Measurements from ENCODE around the gene CKAP2.
"Not testable (repeated sequence)": the region's sequence is repeated elsewhere in the genome, so short reads cannot be mapped to it uniquely, and the experiment has no call there.

CKAP2 gene

GRCh38 chr13:52454820-52455676, at the start of gene CKAP2:
Gene CKAP2, plus strand, starts transcription at chr13:52455478. Its CDS starts 79 bp downstream, at chr13:52455557.
- peak within 1 kb of the TSS; percentile 69 for H3K4me3 ChIP-seq (ENCODE audit: low read depth, low read length)
- DNase-seq (ENCODE audit: low read depth) = peak; percentile 93
- TF ChIP-seq CTCF (IDR thresholded peaks at IDR 0.05; ENCODE audit: low read depth, low read length, missing control alignments) = no peak

- TF ChIP-seq CTCF (IDR thresholded peaks at IDR 0.05; ENCODE audit: low read depth, low read length, missing control alignments) = no peak
- DNase-seq (ENCODE audit: low read depth) = no peak
- H3K4me3 ChIP-seq (ENCODE audit: low read depth, low read length) = peak within 1 kb of the TSS; percentile 42
Measured at GRCh38 chr13:52405767-52406494, 49.3 kb upstream of the CKAP2 start, which contains the start of gene THSD1. Gene THSD1, minus strand, starts transcription at chr13:52406172. Its CDS starts 3,572 bp downstream, at chr13:52402600.

- TF ChIP-seq CTCF (IDR thresholded peaks at IDR 0.05; ENCODE audit: low read depth, low read length, missing control alignments) = no peak
- DNase-seq (ENCODE audit: low read depth) = no peak
- H3K4me3 ChIP-seq (ENCODE audit: low read depth, low read length) = no peak overlapping the region
Measured at GRCh38 chr13:52406629-52407028, 48.6 kb upstream of the CKAP2 start.

- not testable (repeated sequence) for H3K4me3 ChIP-seq (ENCODE audit: low read depth, low read length); DNase-seq (ENCODE audit: low read depth)
Measured at GRCh38 chr13:52407436-52407835, 47.8 kb upstream of the CKAP2 start.

- H3K4me3 ChIP-seq (ENCODE audit: low read depth, low read length); DNase-seq (ENCODE audit: low read depth): not testable (repeated sequence)
Measured at GRCh38 chr13:52408071-52408658, 47.1 kb upstream of the CKAP2 start.

- no peak for TF ChIP-seq CTCF (IDR thresholded peaks at IDR 0.05; ENCODE audit: low read depth, low read length, missing control alignments)
- no peak overlapping the region for H3K4me3 ChIP-seq (ENCODE audit: low read depth, low read length)
- DNase-seq (ENCODE audit: low read depth) = no peak
Measured at GRCh38 chr13:52411629-52412028, 43.6 kb upstream of the CKAP2 start.

- H3K4me3 ChIP-seq (ENCODE audit: low read depth, low read length) = no peak overlapping the region
- TF ChIP-seq CTCF (IDR thresholded peaks at IDR 0.05; ENCODE audit: low read depth, low read length, missing control alignments) = no peak
- DNase-seq (ENCODE audit: low read depth) = no peak
Measured at GRCh38 chr13:52412128-52412527, 43.1 kb upstream of the CKAP2 start.

Measured in GM12864 (cell line).